ENCODE data around the gene EVI5.
"Not testable (repeated sequence)": the region's sequence is repeated elsewhere in the genome, so short reads cannot be mapped to it uniquely, and the experiment has no call there.

Gene EVI5

GRCh38 chr1:92728697-92729096, 56.2 kb downstream of the EVI5 start:
- Histone ChIP-seq H3K36me3 (ENCODE audit: control insufficient read depth in 1 of 2, insufficient read depth in 2 of 2, low read length in 2 of 2) (peaks cover 0 to 7% of the 10 kb centered on the region in 2 donors), H3K9me3 (ENCODE audit: control insufficient read depth in 1 of 2, low read length in 2 of 2) (no peaks in the 10 kb centered on the region)

GRCh38 chr1:92723713-92724112, 61.2 kb downstream of the EVI5 start:
- H3K9me3 ChIP-seq (ENCODE audit: control insufficient read depth in 1 of 2, low read length in 2 of 2); H3K4me1 ChIP-seq (ENCODE audit: control insufficient read depth in 1 of 2, insufficient read depth in 2 of 2, low read length in 2 of 2); H3K27ac ChIP-seq (ENCODE audit: low read depth, low read length); H3K27me3 ChIP-seq (ENCODE audit: control insufficient read depth in 1 of 2, insufficient read depth in 2 of 2, low read length in 2 of 2); H3K9ac ChIP-seq (ENCODE audit: low read depth in 1 of 2, low read length in 2 of 2); H3K36me3 ChIP-seq (ENCODE audit: control insufficient read depth in 1 of 2, insufficient read depth in 2 of 2, low read length in 2 of 2); H3K4me3 ChIP-seq (ENCODE audit: low read depth in 1 of 2, low read length in 2 of 2): not testable (repeated sequence)

More at GRCh38 chr1:92728697-92729096, 56.2 kb downstream of the EVI5 start:
- no peak overlapping the region for H3K27ac ChIP-seq (ENCODE audit: low read depth, low read length)
- H3K9ac ChIP-seq (ENCODE audit: low read depth in 1 of 2, low read length in 2 of 2), result no peak overlapping the region
- no peaks in the 10 kb centered on the region for H3K4me1 ChIP-seq (ENCODE audit: control insufficient read depth in 1 of 2, insufficient read depth in 2 of 2, low read length in 2 of 2)
- no peaks in the 10 kb centered on the region for H3K27me3 ChIP-seq (ENCODE audit: control insufficient read depth in 1 of 2, insufficient read depth in 2 of 2, low read length in 2 of 2)
- H3K4me3 ChIP-seq (ENCODE audit: low read depth in 1 of 2, low read length in 2 of 2), result no peak overlapping the region

- no peaks in the 10 kb centered on the region for H3K27me3 ChIP-seq (ENCODE audit: control insufficient read depth in 1 of 2, insufficient read depth in 2 of 2, low read length in 2 of 2)
- H3K9me3 ChIP-seq (ENCODE audit: control insufficient read depth in 1 of 2, low read length in 2 of 2), result no peaks in the 10 kb centered on the region
- no peaks in the 10 kb centered on the region for H3K4me1 ChIP-seq (ENCODE audit: control insufficient read depth in 1 of 2, insufficient read depth in 2 of 2, low read length in 2 of 2)
- no peak overlapping the region for H3K9ac ChIP-seq (ENCODE audit: low read depth in 1 of 2, low read length in 2 of 2)
- no peaks in the 10 kb centered on the region for H3K36me3 ChIP-seq (ENCODE audit: control insufficient read depth in 1 of 2, insufficient read depth in 2 of 2, low read length in 2 of 2)
- no peak overlapping the region for H3K4me3 ChIP-seq (ENCODE audit: low read depth in 1 of 2, low read length in 2 of 2)
- no peak overlapping the region for H3K27ac ChIP-seq (ENCODE audit: low read depth, low read length)
Measured at GRCh38 chr1:92721886-92722285, 63.0 kb downstream of the EVI5 start.

- not testable (repeated sequence) for H3K9me3 ChIP-seq (ENCODE audit: control insufficient read depth in 1 of 2, low read length in 2 of 2); H3K4me1 ChIP-seq (ENCODE audit: control insufficient read depth in 1 of 2, insufficient read depth in 2 of 2, low read length in 2 of 2); H3K27me3 ChIP-seq (ENCODE audit: control insufficient read depth in 1 of 2, insufficient read depth in 2 of 2, low read length in 2 of 2); H3K36me3 ChIP-seq (ENCODE audit: control insufficient read depth in 1 of 2, insufficient read depth in 2 of 2, low read length in 2 of 2); H3K9ac ChIP-seq (ENCODE audit: low read depth in 1 of 2, low read length in 2 of 2); H3K27ac ChIP-seq (ENCODE audit: low read depth, low read length); H3K4me3 ChIP-seq (ENCODE audit: low read depth in 1 of 2, low read length in 2 of 2)
Measured at GRCh38 chr1:92721157-92721556, 63.8 kb downstream of the EVI5 start.

- H3K4me1 ChIP-seq (ENCODE audit: control insufficient read depth in 1 of 2, insufficient read depth in 2 of 2, low read length in 2 of 2); H3K4me3 ChIP-seq (ENCODE audit: low read depth in 1 of 2, low read length in 2 of 2); H3K9me3 ChIP-seq (ENCODE audit: control insufficient read depth in 1 of 2, low read length in 2 of 2); H3K9ac ChIP-seq (ENCODE audit: low read depth in 1 of 2, low read length in 2 of 2); H3K27me3 ChIP-seq (ENCODE audit: control insufficient read depth in 1 of 2, insufficient read depth in 2 of 2, low read length in 2 of 2); H3K27ac ChIP-seq (ENCODE audit: low read depth, low read length); H3K36me3 ChIP-seq (ENCODE audit: control insufficient read depth in 1 of 2, insufficient read depth in 2 of 2, low read length in 2 of 2): not testable (repeated sequence)
Measured at GRCh38 chr1:92715476-92715951, 69.4 kb downstream of the EVI5 start.

GRCh38 chr1:92713939-92714338, 71.0 kb downstream of the EVI5 start:
- Histone ChIP-seq H3K27ac (ENCODE audit: low read depth, low read length) (no peak overlapping the region), H3K9me3 (ENCODE audit: control insufficient read depth in 1 of 2, low read length in 2 of 2) (no peaks in the 10 kb centered on the region), H3K4me1 (ENCODE audit: control insufficient read depth in 1 of 2, insufficient read depth in 2 of 2, low read length in 2 of 2) (no peaks in the 10 kb centered on the region), H3K4me3 (ENCODE audit: low read depth in 1 of 2, low read length in 2 of 2) (no peak overlapping the region), H3K36me3 (ENCODE audit: control insufficient read depth in 1 of 2, insufficient read depth in 2 of 2, low read length in 2 of 2) (no peaks in the 10 kb centered on the region), H3K27me3 (ENCODE audit: control insufficient read depth in 1 of 2, insufficient read depth in 2 of 2, low read length in 2 of 2) (no peaks in the 10 kb centered on the region), H3K9ac (ENCODE audit: low read depth in 1 of 2, low read length in 2 of 2) (no peak overlapping the region)

- no peaks in the 10 kb centered on the region for H3K27me3 ChIP-seq (ENCODE audit: control insufficient read depth in 1 of 2, insufficient read depth in 2 of 2, low read length in 2 of 2)
- no peaks in the 10 kb centered on the region for H3K4me1 ChIP-seq (ENCODE audit: control insufficient read depth in 1 of 2, insufficient read depth in 2 of 2, low read length in 2 of 2)
- no peak overlapping the region for H3K27ac ChIP-seq (ENCODE audit: low read depth, low read length)
- H3K4me3 ChIP-seq (ENCODE audit: low read depth in 1 of 2, low read length in 2 of 2), result no peak overlapping the region
- no peak overlapping the region for H3K9ac ChIP-seq (ENCODE audit: low read depth in 1 of 2, low read length in 2 of 2)
- H3K9me3 ChIP-seq (ENCODE audit: control insufficient read depth in 1 of 2, low read length in 2 of 2), result no peaks in the 10 kb centered on the region
- no peaks in the 10 kb centered on the region for H3K36me3 ChIP-seq (ENCODE audit: control insufficient read depth in 1 of 2, insufficient read depth in 2 of 2, low read length in 2 of 2)
Measured at GRCh38 chr1:92711473-92712165, 73.3 kb downstream of the EVI5 start.

GRCh38 chr1:92709738-92710137, 75.2 kb downstream of the EVI5 start:
- H3K9me3 ChIP-seq (ENCODE audit: control insufficient read depth in 1 of 2, low read length in 2 of 2), result no peaks in the 10 kb centered on the region
- H3K36me3 ChIP-seq (ENCODE audit: control insufficient read depth in 1 of 2, insufficient read depth in 2 of 2, low read length in 2 of 2), result no peaks in the 10 kb centered on the region
- H3K27ac ChIP-seq (ENCODE audit: low read depth, low read length), result no peak overlapping the region
- no peak overlapping the region for H3K4me3 ChIP-seq (ENCODE audit: low read depth in 1 of 2, low read length in 2 of 2)
- H3K4me1 ChIP-seq (ENCODE audit: control insufficient read depth in 1 of 2, insufficient read depth in 2 of 2, low read length in 2 of 2), result no peaks in the 10 kb centered on the region
- no peaks in the 10 kb centered on the region for H3K27me3 ChIP-seq (ENCODE audit: control insufficient read depth in 1 of 2, insufficient read depth in 2 of 2, low read length in 2 of 2)
- H3K9ac ChIP-seq (ENCODE audit: low read depth in 1 of 2, low read length in 2 of 2), result no peak overlapping the region

- no peaks in the 10 kb centered on the region for H3K36me3 ChIP-seq (ENCODE audit: control insufficient read depth in 1 of 2, insufficient read depth in 2 of 2, low read length in 2 of 2)
- no peak overlapping the region for H3K4me3 ChIP-seq (ENCODE audit: low read depth in 1 of 2, low read length in 2 of 2)
- H3K27ac ChIP-seq (ENCODE audit: low read depth, low read length), result no peak overlapping the region
- H3K4me1 ChIP-seq (ENCODE audit: control insufficient read depth in 1 of 2, insufficient read depth in 2 of 2, low read length in 2 of 2), result no peaks in the 10 kb centered on the region
- no peaks in the 10 kb centered on the region for H3K9me3 ChIP-seq (ENCODE audit: control insufficient read depth in 1 of 2, low read length in 2 of 2)
- H3K27me3 ChIP-seq (ENCODE audit: control insufficient read depth in 1 of 2, insufficient read depth in 2 of 2, low read length in 2 of 2), result no peaks in the 10 kb centered on the region
- no peak overlapping the region for H3K9ac ChIP-seq (ENCODE audit: low read depth in 1 of 2, low read length in 2 of 2)
Measured at GRCh38 chr1:92708368-92708950, 76.4 kb downstream of the EVI5 start.

- Histone ChIP-seq H3K4me1 (ENCODE audit: control insufficient read depth in 1 of 2, insufficient read depth in 2 of 2, low read length in 2 of 2) (no peaks in the 10 kb centered on the region), H3K27ac (ENCODE audit: low read depth, low read length) (no peak overlapping the region), H3K4me3 (ENCODE audit: low read depth in 1 of 2, low read length in 2 of 2) (no peak overlapping the region), H3K9me3 (ENCODE audit: control insufficient read depth in 1 of 2, low read length in 2 of 2) (no peaks in the 10 kb centered on the region), H3K27me3 (ENCODE audit: control insufficient read depth in 1 of 2, insufficient read depth in 2 of 2, low read length in 2 of 2) (no peaks in the 10 kb centered on the region), H3K36me3 (ENCODE audit: control insufficient read depth in 1 of 2, insufficient read depth in 2 of 2, low read length in 2 of 2) (no peaks in the 10 kb centered on the region), H3K9ac (ENCODE audit: low read depth in 1 of 2, low read length in 2 of 2) (no peak overlapping the region)
Measured at GRCh38 chr1:92707709-92708108, 77.2 kb downstream of the EVI5 start.
